Right lobe of liver (tissue), 6 donors: Measurements from ENCODE around the gene HSPA2. TPM values are rescaled to one million over a fixed set of nuclear protein-coding genes. Genes with fewer than 3 reads are reported as not detected.

Source experiments
- ATAC-seq, 4 donors: fragments of 200-7000 bp; cut with Tn5 transposase; one replicate each; pipeline ENCODE4 v1.9.1; 2020; ENCODE audit warnings: mild to moderate bottlenecking in 4 of 4, moderate library complexity in 4 of 4
- DNase-seq, 3 donors: peaks; one replicate each; pipeline ENCODE4 v3.0.0-alpha.2; 2020
- H3K27ac ChIP-seq, 3 donors: fragments of 200-600 bp; one replicate each; pipeline ENCODE4 v1.8.0; 2022
- H3K27me3 ChIP-seq, 2 donors: fragments of 200-600 bp; one replicate each; pipeline ENCODE4 v1.8.0; 2022
- H3K36me3 ChIP-seq, 4 donors: fragments of 200-600 bp; sonication (generic) in 1 of 4; one replicate each; pipeline versions ENCODE4 v1.5.1 to v1.8.0; 2017 to 2022; ENCODE audit warnings: control low read depth in 1 of 4
- H3K4me1 ChIP-seq, 4 donors: fragments of 200-600 bp; sonication (generic) in 1 of 4; one replicate each; pipeline versions ENCODE4 v1.5.1 to v1.8.0; 2017 to 2022; ENCODE audit warnings: control low read depth in 1 of 4
- H3K4me3 ChIP-seq, 3 donors: fragments of 200-600 bp; one replicate each; pipeline ENCODE4 v1.8.0; 2022
- H3K9me3 ChIP-seq, 4 donors: fragments of 200-600 bp; sonication (generic) in 1 of 4; one replicate each; pipeline versions ENCODE4 v1.5.1 to v1.8.0; 2017 to 2022; ENCODE audit warnings: control low read depth in 1 of 4
- POLR2A ChIP-seq: fragments of 450-650 bp; IDR thresholded peaks from one replicate; pipeline ENCODE4 v1.6.1; 2017; ENCODE audit warnings: antibody characterized with exemption, mild to moderate bottlenecking
- WGBS: methylation state at CpG from one replicate; pipeline ENCODE4 v1.1.6; 2018; ENCODE audit warnings: low coverage, low lambda C conversion rate; ENCODE audit not compliant: insufficient coverage; ENCODE audit errors: missing lambda C conversion rate; 5-methylcytosine and 5-hydroxymethylcytosine counted together
- intact Hi-C, 2 donors: fragments of 100-400 bp; cut with DNase I; formaldehyde crosslinking; loops; one replicate each; pipeline versions ENCODE4 v1.11.2 to v1.14.1; 2022
- total RNA-seq, 6 experiments: library from RNA; depleted of rRNA in 2 of 6; stranded (reverse); fragments of >200 nt in 2 of 6; fragmentation: NEBNext Ultra II Directional in 3 of 6; extraction: Animal tissue kit (Norgen Biotek cat#: 25700) in 3 of 6; gene quantifications; one replicate each; pipeline versions ENCODE4 v1.1.0 to v1.2.4, GENCODE V29; 2016 to 2023
- TF ChIP-seq, protein P1 (sequence below), 4 donors: fragments of 200-600 bp in 3 of 4; fragments of 450-650 bp in 1 of 4; IDR thresholded peaks; one replicate each; pipeline versions ENCODE4 v1.5.1 to v1.8.0; 2016 to 2022; ENCODE audit warnings: antibody characterized with exemption in 4 of 4, mild to moderate bottlenecking in 2 of 4
- donor health status: DM: no; HTN: yes; CAD: no.
- donor health status: DM: no; HTN: no; CAD: no.
- donor health status: DM: no; HTN: no; CAD: no.
- donor health status: DM: no; HTN: yes; CAD: no.
- donor health status: DM: no; HTN: yes; CAD: no.

The HSPA2 gene
- total RNA-seq, 6 experiments from 2014 or later, result 1.2 to 9.7 (median 5.0) TPM

GRCh38 chr14:64502887-64503433, 37.6 kb upstream of the HSPA2 start:
- TF ChIP-seq, protein P1, sequence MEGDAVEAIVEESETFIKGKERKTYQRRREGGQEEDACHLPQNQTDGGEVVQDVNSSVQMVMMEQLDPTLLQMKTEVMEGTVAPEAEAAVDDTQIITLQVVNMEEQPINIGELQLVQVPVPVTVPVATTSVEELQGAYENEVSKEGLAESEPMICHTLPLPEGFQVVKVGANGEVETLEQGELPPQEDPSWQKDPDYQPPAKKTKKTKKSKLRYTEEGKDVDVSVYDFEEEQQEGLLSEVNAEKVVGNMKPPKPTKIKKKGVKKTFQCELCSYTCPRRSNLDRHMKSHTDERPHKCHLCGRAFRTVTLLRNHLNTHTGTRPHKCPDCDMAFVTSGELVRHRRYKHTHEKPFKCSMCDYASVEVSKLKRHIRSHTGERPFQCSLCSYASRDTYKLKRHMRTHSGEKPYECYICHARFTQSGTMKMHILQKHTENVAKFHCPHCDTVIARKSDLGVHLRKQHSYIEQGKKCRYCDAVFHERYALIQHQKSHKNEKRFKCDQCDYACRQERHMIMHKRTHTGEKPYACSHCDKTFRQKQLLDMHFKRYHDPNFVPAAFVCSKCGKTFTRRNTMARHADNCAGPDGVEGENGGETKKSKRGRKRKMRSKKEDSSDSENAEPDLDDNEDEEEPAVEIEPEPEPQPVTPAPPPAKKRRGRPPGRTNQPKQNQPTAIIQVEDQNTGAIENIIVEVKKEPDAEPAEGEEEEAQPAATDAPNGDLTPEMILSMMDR (IDR thresholded peaks at IDR 0.05), result no peak
- TF ChIP-seq POLR2A, result no peak
- Histone ChIP-seq H3K27me3 (no peaks in the 10 kb centered on the region), H3K4me3 (peak overlapping the region; percentile 84 to 88 (median 84)), H3K9me3 (no peaks in the 10 kb centered on the region), H3K27ac (peak overlapping the region; percentile 98 to 100 (median 98)), H3K36me3 (no peaks in the 10 kb centered on the region), H3K4me1 (peaks cover 0 to 49% (median 14%) of the 10 kb centered on the region in 4 donors)
- WGBS, result 2% methylated on average over 13 of the region's 29 CpGs
- intact Hi-C loops, result no loop called here
- ATAC-seq (peak; percentile 0 to 2 (median 0)), DNase-seq (peak in 1 of 3 donors; percentile 51)

- Histone ChIP-seq H3K27ac (peak within 1 kb of the TSS; percentile 98 to 100 (median 98)), H3K27me3 (no peaks in the 10 kb centered on the region), H3K36me3 (no peaks in the 10 kb centered on the region), H3K4me1 (peaks cover 0 to 49% (median 14%) of the 10 kb centered on the region in 4 donors), H3K4me3 (peak within 1 kb of the TSS; percentile 84 to 88 (median 84)), H3K9me3 (no peaks in the 10 kb centered on the region)
- ATAC-seq, result peak; percentile 61 to 82 (median 76)
- WGBS, result 0% methylated on average over 27 of the region's 87 CpGs
- intact Hi-C loops, result no loop called here
- TF ChIP-seq POLR2A, result peak; percentile 94
- TF ChIP-seq, protein P1 (IDR thresholded peaks at IDR 0.05), result no peak
- DNase-seq, result peak; percentile 90 to 92 (median 91)
These were observed 36.9 kb upstream of the HSPA2 start, which contains the start of gene ZBTB25 for GRCh38 chr14:64503434-64504309. Gene ZBTB25, minus strand, starts transcription at chr14:64503838. Its CDS starts 13,305 bp downstream, at chr14:64490533.

- Histone ChIP-seq H3K4me3 (peak within 1 kb of the TSS; percentile 84 to 88 (median 84)), H3K4me1 (peaks cover 0 to 49% (median 14%) of the 10 kb centered on the region in 4 donors), H3K27me3 (no peaks in the 10 kb centered on the region), H3K27ac (peak within 1 kb of the TSS; percentile 98 to 100 (median 98)), H3K9me3 (no peaks in the 10 kb centered on the region), H3K36me3 (no peaks in the 10 kb centered on the region)
- intact Hi-C loops, result no loop called here
- DNase-seq (peak; percentile 86 to 91 (median 90)), ATAC-seq (peak; percentile 46 to 71 (median 64))
- TF ChIP-seq, protein P1 (IDR thresholded peaks at IDR 0.05), result no peak
- peak; percentile 97 for TF ChIP-seq POLR2A
- 0% methylated on average over 15 of the region's 63 CpGs for WGBS
These were observed 36.1 kb upstream of the HSPA2 start, which contains the start of gene ZBTB1 for GRCh38 chr14:64504310-64504896. Gene ZBTB1, plus strand, starts transcription at chr14:64504770. Its CDS starts 16,735 bp downstream, at chr14:64521505.
